Right lobe of liver (tissue), 6 donors: ENCODE results near the gene CEP192. TPM values are rescaled to one million over a fixed set of nuclear protein-coding genes. Genes with fewer than 3 reads are reported as not detected.

Source experiments
- ATAC-seq, 4 donors: fragments of 200-7000 bp; cut with Tn5 transposase; one replicate each; pipeline ENCODE4 v1.9.1; 2020; ENCODE audit warnings: mild to moderate bottlenecking in 4 of 4, moderate library complexity in 4 of 4
- DNase-seq, 3 donors: peaks; one replicate each; pipeline ENCODE4 v3.0.0-alpha.2; 2020
- H3K27ac ChIP-seq, 3 donors: fragments of 200-600 bp; one replicate each; pipeline ENCODE4 v1.8.0; 2022
- H3K27me3 ChIP-seq, 2 donors: fragments of 200-600 bp; one replicate each; pipeline ENCODE4 v1.8.0; 2022
- H3K36me3 ChIP-seq, 4 donors: fragments of 200-600 bp; sonication (generic) in 1 of 4; one replicate each; pipeline versions ENCODE4 v1.5.1 to v1.8.0; 2017 to 2022; ENCODE audit warnings: control low read depth in 1 of 4
- H3K4me1 ChIP-seq, 4 donors: fragments of 200-600 bp; sonication (generic) in 1 of 4; one replicate each; pipeline versions ENCODE4 v1.5.1 to v1.8.0; 2017 to 2022; ENCODE audit warnings: control low read depth in 1 of 4
- H3K4me3 ChIP-seq, 3 donors: fragments of 200-600 bp; one replicate each; pipeline ENCODE4 v1.8.0; 2022
- H3K9me3 ChIP-seq, 4 donors: fragments of 200-600 bp; sonication (generic) in 1 of 4; one replicate each; pipeline versions ENCODE4 v1.5.1 to v1.8.0; 2017 to 2022; ENCODE audit warnings: control low read depth in 1 of 4
- POLR2A ChIP-seq: fragments of 450-650 bp; IDR thresholded peaks from one replicate; pipeline ENCODE4 v1.6.1; 2017; ENCODE audit warnings: antibody characterized with exemption, mild to moderate bottlenecking
- WGBS: methylation state at CpG from one replicate; pipeline ENCODE4 v1.1.6; 2018; ENCODE audit warnings: low coverage, low lambda C conversion rate; ENCODE audit not compliant: insufficient coverage; ENCODE audit errors: missing lambda C conversion rate; 5-methylcytosine and 5-hydroxymethylcytosine counted together
- intact Hi-C, 2 donors: fragments of 100-400 bp; cut with DNase I; formaldehyde crosslinking; loops; one replicate each; pipeline versions ENCODE4 v1.11.2 to v1.14.1; 2022
- total RNA-seq, 6 experiments: library from RNA; depleted of rRNA in 2 of 6; stranded (reverse); fragments of >200 nt in 2 of 6; fragmentation: NEBNext Ultra II Directional in 3 of 6; extraction: Animal tissue kit (Norgen Biotek cat#: 25700) in 3 of 6; gene quantifications; one replicate each; pipeline versions ENCODE4 v1.1.0 to v1.2.4, GENCODE V29; 2016 to 2023
- TF ChIP-seq, protein P1 (sequence below), 4 donors: fragments of 200-600 bp in 3 of 4; fragments of 450-650 bp in 1 of 4; IDR thresholded peaks; one replicate each; pipeline versions ENCODE4 v1.5.1 to v1.8.0; 2016 to 2022; ENCODE audit warnings: antibody characterized with exemption in 4 of 4, mild to moderate bottlenecking in 2 of 4
- donor health status: DM: no; HTN: yes; CAD: no.
- donor health status: DM: no; HTN: no; CAD: no.
- donor health status: DM: no; HTN: no; CAD: no.
- donor health status: DM: no; HTN: yes; CAD: no.
- donor health status: DM: no; HTN: yes; CAD: no.

The CEP192 gene
- total RNA-seq, 6 experiments from 2014 or later: 7.5 to 9.1 (median 8.3) TPM

DNA sequence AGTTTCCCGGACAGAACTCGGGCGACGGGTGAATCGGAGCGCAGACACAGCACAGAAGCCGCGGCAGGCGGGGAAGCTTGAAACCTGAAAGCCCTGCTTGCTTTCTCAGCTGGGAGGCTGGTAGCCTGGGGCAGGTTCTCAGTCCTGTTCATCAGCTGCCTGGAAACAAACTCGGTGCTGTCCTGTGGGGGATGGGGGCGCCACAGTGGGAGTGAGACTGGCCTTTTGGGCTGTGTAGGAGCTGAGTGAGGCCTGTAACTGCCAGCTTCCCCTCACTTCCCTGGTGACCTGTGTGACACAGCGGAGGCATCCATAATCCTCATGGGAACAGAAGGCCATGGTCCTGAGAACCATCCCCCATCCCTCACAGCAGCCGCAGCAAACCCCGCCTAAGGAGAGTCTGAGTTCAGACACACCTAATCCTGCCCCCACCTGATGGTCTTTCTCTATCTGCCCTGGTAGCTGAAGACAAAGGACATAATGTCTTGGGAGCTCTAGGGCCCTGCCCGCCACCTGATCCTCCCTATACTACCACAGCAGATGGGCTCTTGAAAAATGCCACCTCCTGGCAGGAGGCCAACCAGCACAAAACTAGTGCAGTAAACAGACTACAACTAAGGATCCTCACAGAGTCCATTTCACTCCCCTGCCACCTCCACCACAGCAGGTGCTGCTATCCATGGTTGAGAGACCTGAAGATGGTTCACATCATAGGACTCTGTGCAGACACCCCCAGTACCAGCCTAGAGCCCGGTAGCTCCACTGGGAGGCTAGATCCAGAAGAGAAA is 174.7 kb downstream of the CEP192 start:
- no peak for TF ChIP-seq POLR2A
- TF ChIP-seq, protein P1, sequence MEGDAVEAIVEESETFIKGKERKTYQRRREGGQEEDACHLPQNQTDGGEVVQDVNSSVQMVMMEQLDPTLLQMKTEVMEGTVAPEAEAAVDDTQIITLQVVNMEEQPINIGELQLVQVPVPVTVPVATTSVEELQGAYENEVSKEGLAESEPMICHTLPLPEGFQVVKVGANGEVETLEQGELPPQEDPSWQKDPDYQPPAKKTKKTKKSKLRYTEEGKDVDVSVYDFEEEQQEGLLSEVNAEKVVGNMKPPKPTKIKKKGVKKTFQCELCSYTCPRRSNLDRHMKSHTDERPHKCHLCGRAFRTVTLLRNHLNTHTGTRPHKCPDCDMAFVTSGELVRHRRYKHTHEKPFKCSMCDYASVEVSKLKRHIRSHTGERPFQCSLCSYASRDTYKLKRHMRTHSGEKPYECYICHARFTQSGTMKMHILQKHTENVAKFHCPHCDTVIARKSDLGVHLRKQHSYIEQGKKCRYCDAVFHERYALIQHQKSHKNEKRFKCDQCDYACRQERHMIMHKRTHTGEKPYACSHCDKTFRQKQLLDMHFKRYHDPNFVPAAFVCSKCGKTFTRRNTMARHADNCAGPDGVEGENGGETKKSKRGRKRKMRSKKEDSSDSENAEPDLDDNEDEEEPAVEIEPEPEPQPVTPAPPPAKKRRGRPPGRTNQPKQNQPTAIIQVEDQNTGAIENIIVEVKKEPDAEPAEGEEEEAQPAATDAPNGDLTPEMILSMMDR (IDR thresholded peaks at IDR 0.05): no peak
- intact Hi-C loops: no loop called here
- no peaks in the 10 kb centered on the region for H3K4me1 ChIP-seq
- WGBS: 50% methylated on average over 2 of the region's 16 CpGs
- ATAC-seq (no peak), DNase-seq (no peak)
- H3K36me3 ChIP-seq: no peaks in the 10 kb centered on the region
- H3K27ac ChIP-seq: no peak overlapping the region
- H3K9me3 ChIP-seq: no peaks in the 10 kb centered on the region
- H3K4me3 ChIP-seq: no peak overlapping the region
- H3K27me3 ChIP-seq: no peaks in the 10 kb centered on the region

DNA sequence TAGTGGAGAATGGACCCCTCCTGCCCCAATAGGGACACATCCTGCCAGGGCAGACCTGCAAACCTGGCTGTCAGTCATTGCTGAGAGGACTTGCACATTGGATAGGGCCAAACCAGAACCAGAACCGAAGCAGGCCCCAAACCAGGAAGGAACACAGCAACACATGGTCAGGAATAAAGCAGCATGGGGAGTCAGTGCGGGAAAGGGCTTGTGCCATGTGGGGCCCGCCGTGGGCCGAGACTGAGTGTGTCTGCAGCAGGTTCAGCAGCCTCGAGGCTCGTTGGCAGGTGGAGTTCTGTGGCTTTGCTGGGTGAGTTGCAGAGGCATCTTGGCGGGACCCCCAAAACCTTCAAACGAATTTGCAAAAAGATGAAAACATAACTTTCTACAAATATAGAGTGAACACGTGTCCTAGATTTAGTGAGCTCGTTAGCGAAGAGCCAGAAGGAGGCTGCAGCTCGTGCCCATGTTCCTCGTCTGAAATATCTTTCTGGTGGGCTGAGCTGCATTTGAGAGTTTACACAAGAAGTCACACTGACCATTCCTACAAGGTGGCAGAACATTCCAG is 182.5 kb downstream of the CEP192 start:
- Histone ChIP-seq H3K4me1 (peaks cover 0 to 26% (median 11%) of the 10 kb centered on the region in 4 donors), H3K9me3 (no peaks in the 10 kb centered on the region), H3K36me3 (no peaks in the 10 kb centered on the region), H3K27me3 (no peaks in the 10 kb centered on the region), H3K4me3 (no peak overlapping the region), H3K27ac (no peak overlapping the region)
- 72% methylated on average over 3 of the region's 14 CpGs for WGBS
- intact Hi-C loops: no loop called here
- no peak for TF ChIP-seq POLR2A
- TF ChIP-seq, protein P1 (IDR thresholded peaks at IDR 0.05): no peak
- DNase-seq (no peak), ATAC-seq (no peak)

Other genes with a start within 250 kb of the CEP192 start
- 10 to 100 TPM in 5 of 6 experiments, 1 to 10 TPM in 1; 7.5 to 41.1 (median 14.7) TPM for gene PTPN2, start 107.1 kb upstream of the CEP192 start, total RNA-seq
- gene SEH1L, start 43.4 kb upstream of the CEP192 start, total RNA-seq: 10 to 100 TPM; 14.6 to 30.3 (median 20.9) TPM
- 10 to 100 TPM; 10.6 to 66.4 (median 18.7) TPM for gene LDLRAD4, start 227.4 kb downstream of the CEP192 start, total RNA-seq